Limb (tissue), 2 donors: Measurements from ENCODE around the gene PTPRG.

ENCODE experiments used
- DNase-seq, 2 donors: peaks; one replicate each; pipeline ENCODE4 v3.0.0-alpha.2; 2016; ENCODE audit errors: extremely low spot score in 2 of 2

The PTPRG gene

GRCh38 chr3:61985020-61985419, 423.6 kb downstream of the PTPRG start:
- no peak for DNase-seq

- DNase-seq = no peak
These were observed 425.1 kb downstream of the PTPRG start for GRCh38 chr3:61986473-61986872.

GRCh38 chr3:61989681-61990080, 428.3 kb downstream of the PTPRG start:
- DNase-seq = no peak

- no peak for DNase-seq
These were observed 429.1 kb downstream of the PTPRG start for GRCh38 chr3:61990327-61991027.

GRCh38 chr3:61991706-61992105, 430.3 kb downstream of the PTPRG start:
- no peak for DNase-seq

GRCh38 chr3:61996366-61996765, 435.0 kb downstream of the PTPRG start:
- DNase-seq = no peak

- no peak for DNase-seq
These were observed 435.7 kb downstream of the PTPRG start for GRCh38 chr3:61997101-61997500.

- no peak for DNase-seq
These were observed 442.5 kb downstream of the PTPRG start for GRCh38 chr3:62003835-62004234.

GRCh38 chr3:62007036-62007435, 445.7 kb downstream of the PTPRG start:
- DNase-seq = no peak

GRCh38 chr3:62010989-62011388, 449.6 kb downstream of the PTPRG start:
- DNase-seq = no peak

- DNase-seq = no peak
These were observed 450.3 kb downstream of the PTPRG start for GRCh38 chr3:62011666-62012065.

GRCh38 chr3:62013951-62014350, 452.6 kb downstream of the PTPRG start:
- DNase-seq = no peak

- no peak for DNase-seq
These were observed 453.7 kb downstream of the PTPRG start for GRCh38 chr3:62015111-62015510.

- no peak for DNase-seq
These were observed 458.5 kb downstream of the PTPRG start for GRCh38 chr3:62019906-62020305.

- DNase-seq = no peak
These were observed 459.3 kb downstream of the PTPRG start for GRCh38 chr3:62020706-62021105.

- DNase-seq = no peak
These were observed 460.9 kb downstream of the PTPRG start for GRCh38 chr3:62022312-62022711.

GRCh38 chr3:62024882-62025281, 463.5 kb downstream of the PTPRG start:
- no peak for DNase-seq

- DNase-seq = no peak
These were observed 464.5 kb downstream of the PTPRG start for GRCh38 chr3:62025913-62026312.

- DNase-seq = no peak
These were observed 465.9 kb downstream of the PTPRG start for GRCh38 chr3:62027241-62027640.

- no peak for DNase-seq
These were observed 466.4 kb downstream of the PTPRG start for GRCh38 chr3:62027796-62028195.

GRCh38 chr3:62028236-62028635, 466.9 kb downstream of the PTPRG start:
- no peak for DNase-seq

GRCh38 chr3:62032738-62033137, 471.4 kb downstream of the PTPRG start:
- no peak for DNase-seq

GRCh38 chr3:62035402-62036057, 474.2 kb downstream of the PTPRG start:
- no peak for DNase-seq
